Parathyroid adenoma (tissue), 2 donors: ENCODE results near the gene PTPRF.

Experiments used
- H2AFZ ChIP-seq: fragments of 300-600 bp; sonication (generic); one replicate; pipeline ENCODE4 v1.7.0; 2017; ENCODE audit warnings: antibody characterized with exemption, mild to moderate bottlenecking
- H3K27ac ChIP-seq: fragments of 300-600 bp; sonication (generic); one replicate; pipeline ENCODE4 v1.7.0; 2017
- H3K27me3 ChIP-seq: fragments of 300-600 bp; sonication (generic); one replicate; pipeline ENCODE4 v1.7.0; 2017; ENCODE audit warnings: low read length; ENCODE audit not compliant: control insufficient read depth, insufficient read depth
- H3K36me3 ChIP-seq: fragments of 300-600 bp; sonication (generic); one replicate; pipeline ENCODE4 v1.7.0; 2017; ENCODE audit warnings: low read length; ENCODE audit not compliant: control insufficient read depth, insufficient read depth
- H3K4me1 ChIP-seq: fragments of 300-600 bp; sonication (generic); one replicate; pipeline ENCODE4 v1.7.0; 2017; ENCODE audit warnings: control low read depth
- H3K4me2 ChIP-seq: fragments of 300-600 bp; sonication (generic); one replicate; pipeline ENCODE4 v1.7.0; 2017; ENCODE audit warnings: low read length
- H3K4me3 ChIP-seq: fragments of 300-600 bp; sonication (generic); one replicate; pipeline ENCODE4 v1.7.0; 2017; ENCODE audit warnings: low read depth, low read length
- H3K79me2 ChIP-seq: fragments of 300-600 bp; sonication (generic); one replicate; pipeline ENCODE4 v1.7.0; 2017; ENCODE audit warnings: control low read depth
- H3K9ac ChIP-seq: fragments of 300-600 bp; sonication (generic); one replicate; pipeline ENCODE4 v1.7.0; 2017; ENCODE audit warnings: mild to moderate bottlenecking
- H3K9me3 ChIP-seq: fragments of 300-600 bp; sonication (generic); one replicate; pipeline ENCODE4 v1.7.0; 2017; ENCODE audit warnings: low read length; ENCODE audit not compliant: control insufficient read depth
- TF ChIP-seq, protein P1 (sequence below): fragments of 300-600 bp; sonication (generic); IDR thresholded peaks from one replicate; pipeline ENCODE4 v1.7.0; 2017; ENCODE audit warnings: antibody characterized with exemption, mild to moderate bottlenecking
- donor health status: primary hyperparathyroidism.

The PTPRF gene

DNA sequence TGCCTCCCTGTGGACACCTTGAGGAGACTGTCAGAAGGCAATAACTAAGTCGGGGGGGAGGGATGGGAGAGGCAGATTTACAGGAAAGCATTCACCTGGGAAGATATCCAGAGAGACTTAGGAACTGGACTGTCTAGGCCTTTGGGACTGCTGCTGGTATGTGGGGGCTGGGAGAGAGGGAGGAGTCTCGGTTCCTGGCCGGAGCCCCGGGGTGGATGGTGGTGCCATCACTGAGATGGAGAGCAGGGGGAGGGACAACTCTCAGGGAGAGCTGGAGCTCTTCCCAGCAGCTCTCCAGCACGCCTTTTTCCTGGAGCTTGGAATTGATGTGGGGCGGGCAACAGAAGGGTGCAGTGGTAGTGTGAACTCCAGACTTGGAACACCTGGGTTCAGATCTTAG is 22.1 kb downstream of the PTPRF start:
- peaks cover 27% of the 10 kb centered on the region for H3K4me1 ChIP-seq
- peak overlapping the region; percentile 83 for H3K27ac ChIP-seq
- no peak overlapping the region for H3K4me3 ChIP-seq
- no peak overlapping the region for H2AFZ ChIP-seq
- TF ChIP-seq, protein P1, sequence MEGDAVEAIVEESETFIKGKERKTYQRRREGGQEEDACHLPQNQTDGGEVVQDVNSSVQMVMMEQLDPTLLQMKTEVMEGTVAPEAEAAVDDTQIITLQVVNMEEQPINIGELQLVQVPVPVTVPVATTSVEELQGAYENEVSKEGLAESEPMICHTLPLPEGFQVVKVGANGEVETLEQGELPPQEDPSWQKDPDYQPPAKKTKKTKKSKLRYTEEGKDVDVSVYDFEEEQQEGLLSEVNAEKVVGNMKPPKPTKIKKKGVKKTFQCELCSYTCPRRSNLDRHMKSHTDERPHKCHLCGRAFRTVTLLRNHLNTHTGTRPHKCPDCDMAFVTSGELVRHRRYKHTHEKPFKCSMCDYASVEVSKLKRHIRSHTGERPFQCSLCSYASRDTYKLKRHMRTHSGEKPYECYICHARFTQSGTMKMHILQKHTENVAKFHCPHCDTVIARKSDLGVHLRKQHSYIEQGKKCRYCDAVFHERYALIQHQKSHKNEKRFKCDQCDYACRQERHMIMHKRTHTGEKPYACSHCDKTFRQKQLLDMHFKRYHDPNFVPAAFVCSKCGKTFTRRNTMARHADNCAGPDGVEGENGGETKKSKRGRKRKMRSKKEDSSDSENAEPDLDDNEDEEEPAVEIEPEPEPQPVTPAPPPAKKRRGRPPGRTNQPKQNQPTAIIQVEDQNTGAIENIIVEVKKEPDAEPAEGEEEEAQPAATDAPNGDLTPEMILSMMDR: no peak
- no peaks in the 10 kb centered on the region for H3K27me3 ChIP-seq
- H3K79me2 ChIP-seq: peaks cover 2% of the 10 kb centered on the region
- H3K36me3 ChIP-seq: no peaks in the 10 kb centered on the region
- no peaks in the 10 kb centered on the region for H3K9me3 ChIP-seq
- peak overlapping the region; percentile 34 for H3K4me2 ChIP-seq
- no peak overlapping the region for H3K9ac ChIP-seq

DNA sequence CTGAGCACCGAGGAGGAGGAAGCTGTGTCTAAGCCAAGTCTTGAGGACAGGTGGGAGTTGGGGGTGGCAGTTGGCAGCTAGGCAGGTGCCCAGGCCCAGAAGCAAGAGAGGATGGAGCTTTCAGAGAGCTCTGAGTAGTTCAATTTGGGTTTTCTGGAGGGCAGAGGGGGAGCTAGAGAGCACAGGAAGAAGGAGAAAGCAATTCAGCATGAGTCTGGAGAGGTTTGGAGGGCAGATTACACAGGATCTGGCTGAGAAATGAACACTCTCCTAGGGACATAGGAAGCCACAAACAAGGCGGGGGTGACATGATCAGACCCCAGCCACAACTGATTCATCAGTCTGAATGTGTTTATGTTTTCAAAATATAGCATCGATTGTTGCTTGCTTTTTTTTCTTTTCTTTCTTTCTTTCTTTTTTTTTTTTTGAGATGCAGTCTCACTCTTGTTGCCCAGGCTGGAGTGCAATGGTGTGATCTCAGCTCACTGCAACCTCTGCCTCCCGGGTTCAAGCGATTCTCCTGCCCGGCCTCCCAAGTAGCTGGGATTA is 23.8 kb downstream of the PTPRF start:
- Histone ChIP-seq H3K36me3 (no peaks in the 10 kb centered on the region), H2AFZ (no peak overlapping the region), H3K4me3 (no peak overlapping the region), H3K9me3 (no peaks in the 10 kb centered on the region), H3K9ac (no peak overlapping the region), H3K79me2 (peaks cover 2% of the 10 kb centered on the region), H3K4me1 (peaks cover 20% of the 10 kb centered on the region), H3K27ac (peak overlapping the region; percentile 15), H3K4me2 (no peak overlapping the region), H3K27me3 (no peaks in the 10 kb centered on the region)
- TF ChIP-seq, protein P1: peak; percentile 30

DNA sequence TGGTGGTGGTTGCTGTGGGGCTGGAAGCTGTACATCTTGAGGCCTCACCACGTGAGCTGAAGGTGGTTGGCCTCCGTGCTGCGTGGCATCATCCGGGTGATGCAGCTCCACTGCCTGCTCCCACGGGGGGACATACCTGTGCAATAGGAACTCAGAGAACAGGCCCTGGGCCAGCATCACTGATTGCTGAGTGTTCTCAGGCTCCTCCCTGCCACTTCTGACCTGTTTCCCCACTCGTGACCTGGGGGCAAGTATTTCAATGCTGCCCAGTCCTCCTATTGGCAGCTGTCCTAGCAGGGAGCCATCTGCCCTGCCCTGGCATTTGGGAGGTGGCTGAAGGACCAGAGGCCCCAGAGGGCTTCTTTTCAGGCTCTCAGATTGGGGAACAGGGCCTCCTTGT is 26.1 kb downstream of the PTPRF start:
- no peak overlapping the region for H3K4me3 ChIP-seq
- TF ChIP-seq, protein P1: no peak
- no peak overlapping the region for H3K9ac ChIP-seq
- H3K36me3 ChIP-seq: no peaks in the 10 kb centered on the region
- no peak overlapping the region for H3K27ac ChIP-seq
- peaks cover 2% of the 10 kb centered on the region for H3K79me2 ChIP-seq
- H3K9me3 ChIP-seq: no peaks in the 10 kb centered on the region
- peaks cover 16% of the 10 kb centered on the region for H3K4me1 ChIP-seq
- no peaks in the 10 kb centered on the region for H3K27me3 ChIP-seq
- no peak overlapping the region for H2AFZ ChIP-seq
- no peak overlapping the region for H3K4me2 ChIP-seq

DNA sequence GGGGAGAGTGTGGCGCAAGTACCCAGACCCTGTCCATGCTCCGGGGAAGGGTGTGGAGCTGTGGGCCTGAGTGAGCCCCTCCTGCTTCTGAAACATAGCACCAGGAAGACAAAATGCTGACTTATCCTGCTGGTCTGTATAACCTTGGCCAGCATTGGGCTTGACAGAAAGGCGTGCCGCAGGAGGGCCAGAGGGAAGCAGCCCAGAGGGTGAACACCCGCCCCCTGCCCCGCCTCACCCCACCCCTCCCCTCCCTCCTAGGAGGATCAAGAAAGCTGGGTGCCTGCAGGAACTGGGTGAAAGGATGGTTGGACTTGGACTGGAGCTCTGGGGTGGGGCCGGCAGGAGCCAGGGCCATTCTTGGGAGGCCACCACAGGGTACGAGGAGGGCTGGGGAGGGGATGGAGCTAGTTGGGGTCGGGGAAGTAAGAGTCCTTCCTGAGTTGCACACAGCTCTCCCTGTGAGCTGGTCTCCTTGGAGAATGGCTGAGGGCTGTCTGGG is 27.1 kb downstream of the PTPRF start:
- Histone ChIP-seq H3K4me1 (peaks cover 9% of the 10 kb centered on the region), H3K4me3 (no peak overlapping the region), H3K79me2 (peaks cover 2% of the 10 kb centered on the region), H3K27me3 (no peaks in the 10 kb centered on the region), H3K4me2 (no peak overlapping the region), H3K9ac (no peak overlapping the region), H3K9me3 (no peaks in the 10 kb centered on the region), H3K27ac (peak overlapping the region; percentile 39), H2AFZ (no peak overlapping the region), H3K36me3 (no peaks in the 10 kb centered on the region)
- TF ChIP-seq, protein P1: no peak

DNA sequence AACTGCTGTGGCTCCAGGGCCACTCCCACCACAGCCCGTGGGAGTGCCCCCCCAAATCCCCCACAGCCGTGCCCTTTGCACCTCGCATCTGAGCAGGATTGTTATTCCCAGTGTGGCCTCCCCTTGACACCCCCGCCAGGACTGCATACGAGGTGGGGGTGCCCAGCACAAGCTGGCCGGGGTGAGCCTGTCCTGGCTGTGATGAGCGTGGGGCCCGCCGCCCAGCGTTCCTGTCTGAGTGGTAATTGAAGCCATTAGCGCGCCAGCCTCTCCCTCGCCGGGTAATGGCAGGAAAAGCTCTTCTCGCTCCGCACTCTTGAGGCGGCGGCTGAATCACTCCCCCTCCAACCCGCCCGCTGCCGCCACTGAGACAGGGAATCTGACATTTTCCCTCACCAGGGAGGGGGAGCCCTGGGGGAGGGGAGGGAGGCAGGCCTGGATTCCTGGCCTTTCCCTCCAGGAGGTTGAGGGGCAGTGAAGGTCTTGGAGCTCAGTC is 27.7 kb downstream of the PTPRF start:
- no peak overlapping the region for H2AFZ ChIP-seq
- H3K36me3 ChIP-seq: no peaks in the 10 kb centered on the region
- no peaks in the 10 kb centered on the region for H3K9me3 ChIP-seq
- no peaks in the 10 kb centered on the region for H3K27me3 ChIP-seq
- no peak overlapping the region for H3K9ac ChIP-seq
- peaks cover 2% of the 10 kb centered on the region for H3K79me2 ChIP-seq
- no peak overlapping the region for H3K27ac ChIP-seq
- TF ChIP-seq, protein P1: no peak
- no peak overlapping the region for H3K4me2 ChIP-seq
- H3K4me1 ChIP-seq: peaks cover 5% of the 10 kb centered on the region
- H3K4me3 ChIP-seq: no peak overlapping the region
